GM03348 (cell line): ENCODE results near the gene AP1G1.

Experiments
- DNase-seq: peaks from one replicate; pipeline ENCODE4 v3.0.0; 2012; ENCODE audit warnings: low spot score

Gene AP1G1

DNA sequence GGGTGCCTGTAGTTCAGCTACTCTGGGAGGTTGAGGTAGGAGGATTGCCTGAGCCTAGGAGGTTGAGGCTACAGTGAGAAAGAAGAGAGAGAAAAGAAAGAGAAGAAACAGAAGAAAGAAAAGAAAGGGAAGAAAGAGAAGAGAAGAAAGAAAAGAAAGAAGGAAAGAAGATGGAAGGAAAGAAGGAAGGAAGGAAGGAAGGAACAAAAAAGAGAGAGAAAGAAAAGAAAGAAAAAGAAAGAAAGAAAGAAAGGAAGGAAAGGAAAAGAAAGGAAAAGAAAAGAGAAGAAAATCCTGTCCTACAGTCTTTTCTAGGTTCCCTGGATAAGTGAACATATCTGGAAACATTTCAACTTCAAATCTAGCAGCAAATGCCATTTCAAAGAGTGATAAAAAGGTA is 54.5 kb downstream of the AP1G1 start:
- DNase-seq = no peak

DNA sequence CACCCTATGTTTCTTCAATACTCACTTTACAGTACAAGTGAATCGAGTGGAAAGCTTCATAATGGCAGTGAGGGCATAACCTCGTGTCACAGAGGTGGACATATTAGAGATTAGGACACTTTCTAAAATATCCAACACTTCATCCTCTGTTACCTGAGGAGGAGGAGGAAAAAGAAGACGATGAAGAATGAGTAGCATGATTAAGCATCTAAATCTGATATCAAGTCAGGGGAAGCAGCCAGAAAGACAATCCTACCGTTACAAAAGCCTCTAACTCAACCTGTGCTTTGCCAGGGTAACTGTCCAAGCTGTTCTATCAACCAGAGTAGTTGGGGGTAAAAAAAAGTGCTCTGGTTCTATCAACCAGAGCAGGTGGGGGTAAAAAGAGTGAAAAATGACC is 60.4 kb downstream of the AP1G1 start:
- DNase-seq = no peak

DNA sequence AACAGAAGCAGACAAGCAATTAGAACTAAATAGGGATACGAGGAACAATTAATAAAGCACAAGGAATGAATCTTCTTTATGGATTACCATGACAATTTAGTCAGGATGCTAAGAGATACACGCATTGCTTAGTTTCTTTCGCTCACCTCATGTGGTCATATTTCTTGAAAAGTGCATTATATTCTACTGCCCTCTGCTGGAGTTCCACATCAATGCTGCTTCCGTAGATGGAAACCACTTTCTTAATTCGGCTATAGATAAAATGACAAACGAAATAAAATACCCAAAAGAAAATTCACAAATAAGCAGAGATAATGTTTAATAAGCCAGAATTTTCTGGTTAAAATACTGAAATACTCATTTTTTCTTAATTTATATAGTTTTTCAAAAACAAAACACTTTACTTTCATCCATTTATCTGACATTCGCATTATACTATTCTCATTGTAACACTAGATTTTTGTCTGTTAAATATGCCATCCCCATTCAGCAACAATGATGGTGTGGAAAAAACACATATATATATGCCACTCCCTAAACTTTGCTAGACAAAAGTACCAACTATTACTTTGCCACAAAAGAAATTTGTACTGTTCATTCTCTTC is 62.1 kb downstream of the AP1G1 start:
- peak; percentile 60 for DNase-seq

DNA sequence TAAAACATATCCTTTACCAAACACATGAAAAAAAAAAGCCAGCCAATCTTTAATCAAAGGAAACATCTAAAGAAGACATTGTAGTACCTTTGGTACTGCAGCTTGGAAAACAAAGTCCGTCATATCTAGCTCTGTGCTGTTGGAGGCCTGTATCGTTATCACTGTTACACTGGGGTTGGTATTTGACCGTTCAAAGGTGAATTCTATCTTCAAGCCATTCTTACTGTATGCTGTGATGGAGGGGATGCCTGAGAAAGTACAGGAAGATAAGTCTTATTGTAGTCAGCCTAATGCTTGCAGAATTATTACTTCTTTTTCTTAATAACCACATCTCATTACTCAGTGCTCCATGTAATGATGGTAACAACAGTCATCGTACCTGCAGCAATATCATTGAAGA is 69.8 kb downstream of the AP1G1 start:
- DNase-seq = no peak

DNA sequence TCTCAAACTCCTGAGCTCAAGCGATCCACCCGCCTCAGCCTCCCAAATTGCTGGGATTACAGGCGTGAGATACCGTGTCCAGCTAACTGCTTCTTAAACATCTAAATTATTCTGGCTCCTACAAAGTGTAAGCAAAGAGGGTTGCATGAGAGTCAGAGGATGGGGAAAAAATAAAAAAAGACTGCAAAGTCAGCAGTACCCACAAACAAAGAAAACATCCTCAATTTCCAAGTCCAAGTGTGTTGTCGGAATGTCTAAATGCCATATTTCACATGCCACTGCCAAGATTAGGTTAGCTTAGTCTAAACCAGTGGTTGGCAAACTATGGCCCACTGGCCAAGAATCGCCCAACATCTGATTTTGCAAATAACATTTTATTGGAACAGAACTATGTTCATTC is 71.1 kb downstream of the AP1G1 start:
- no peak for DNase-seq

DNA sequence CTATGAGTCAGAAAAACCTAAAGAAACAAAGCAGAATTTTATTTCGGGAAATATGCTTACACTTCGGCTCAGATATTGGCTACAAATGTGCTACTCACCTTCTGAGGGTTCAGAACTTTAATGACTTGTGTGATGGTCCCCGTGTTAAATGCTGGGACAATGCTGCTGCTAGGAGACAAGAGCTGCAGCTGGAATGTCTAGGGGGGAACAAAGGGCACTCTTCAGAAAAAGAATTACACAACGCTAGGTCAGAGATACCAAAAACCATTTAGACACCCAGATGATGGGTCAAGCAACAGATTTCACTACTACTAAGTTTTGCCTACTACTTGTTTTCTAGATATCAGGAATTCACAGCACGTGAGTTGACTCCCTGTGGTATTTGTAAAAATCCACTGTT is 74.1 kb downstream of the AP1G1 start:
- DNase-seq = no peak

DNA sequence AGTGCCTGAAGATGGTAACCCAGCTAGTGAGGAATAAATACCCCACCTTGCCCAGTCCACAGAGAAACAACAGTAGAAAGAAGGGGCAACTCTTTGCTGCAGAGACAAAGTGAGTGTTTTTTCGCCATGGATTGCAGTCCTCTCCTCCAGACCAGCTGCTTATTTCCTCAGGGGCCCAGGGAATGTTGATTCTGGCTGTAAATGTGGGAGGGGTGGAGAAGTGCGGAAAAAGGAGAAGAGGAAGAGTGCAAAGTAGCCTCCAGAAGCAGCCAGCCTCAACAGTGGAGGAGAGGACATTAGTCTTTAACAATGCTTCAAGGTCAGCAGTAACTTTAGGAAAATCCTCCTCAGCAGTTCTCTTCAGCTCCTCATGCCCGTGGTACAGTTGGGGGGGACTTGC is 76.0 kb downstream of the AP1G1 start:
- no peak for DNase-seq

DNA sequence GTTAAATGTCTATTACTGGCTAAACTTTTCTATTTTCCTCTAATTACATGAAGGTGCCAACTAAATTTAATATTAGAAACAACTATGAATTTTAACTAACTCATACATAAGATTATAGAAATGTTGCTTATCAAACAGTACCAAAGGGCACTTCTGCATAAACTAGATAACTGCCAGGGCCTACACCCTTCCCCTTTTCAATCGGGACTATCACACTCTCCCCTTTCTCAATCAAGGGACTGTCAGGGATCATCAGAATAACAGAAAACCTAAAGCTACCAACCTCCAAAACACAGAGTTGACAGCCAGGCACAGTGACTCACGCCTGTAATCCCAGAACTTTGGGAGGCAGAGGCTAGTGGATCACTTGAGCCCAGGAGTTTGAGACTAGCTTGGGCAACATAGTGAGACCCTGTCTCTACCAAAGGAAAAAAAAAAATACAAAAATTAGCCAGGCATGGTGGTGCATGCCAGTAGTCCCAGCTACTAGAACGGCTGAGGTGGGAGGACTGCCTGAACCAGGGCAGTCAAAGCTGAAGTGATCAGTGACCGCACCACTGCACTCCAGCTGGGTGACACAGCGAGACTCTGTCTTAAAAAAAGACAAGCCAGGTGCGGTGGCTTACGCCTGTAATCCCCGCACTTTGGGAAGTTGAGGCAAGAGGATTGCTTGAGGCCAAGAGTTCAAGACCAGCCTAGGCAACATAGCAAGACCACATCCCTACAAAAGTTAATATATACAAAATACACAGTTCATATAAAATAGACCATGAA is 80.9 kb downstream of the AP1G1 start:
- DNase-seq = no peak

DNA sequence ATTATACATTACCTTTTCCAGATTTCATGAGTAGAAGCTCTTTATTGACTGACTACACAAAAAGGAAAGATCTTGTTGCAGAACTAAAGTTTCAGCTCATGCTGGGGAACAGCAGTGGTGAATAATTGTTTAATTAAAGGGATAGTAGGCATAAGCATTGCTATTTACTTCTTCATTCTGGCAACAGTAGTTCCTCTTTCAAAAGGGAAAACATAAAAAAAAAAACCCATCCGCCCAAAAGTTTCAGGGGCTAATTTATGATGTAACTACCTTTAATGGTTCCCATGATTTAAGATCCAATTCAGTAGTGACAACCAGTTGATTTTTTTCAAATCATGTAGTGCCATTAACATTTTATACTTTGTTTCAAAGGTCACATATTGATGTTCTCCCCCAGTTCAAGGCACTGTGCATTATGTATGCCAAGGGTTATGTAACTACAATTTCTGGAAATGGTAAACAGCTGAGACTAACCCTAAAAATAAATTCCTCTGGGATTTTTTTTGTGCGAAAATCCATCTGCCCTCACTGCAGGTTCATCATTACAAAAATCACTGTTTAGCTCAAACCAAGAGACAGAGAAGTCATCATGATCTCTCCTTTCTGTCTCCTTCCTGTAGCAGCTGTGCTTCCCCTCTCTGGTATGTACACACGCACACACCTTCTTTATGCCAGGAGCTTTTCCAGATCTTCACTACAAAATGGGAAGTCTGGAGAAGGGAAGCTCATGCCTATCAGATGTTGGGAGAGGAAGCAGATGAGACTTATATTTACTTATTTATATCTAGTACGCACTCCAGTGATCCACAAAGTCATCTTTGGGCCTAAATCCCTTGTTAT is 81.9 kb downstream of the AP1G1 start:
- DNase-seq = no peak

DNA sequence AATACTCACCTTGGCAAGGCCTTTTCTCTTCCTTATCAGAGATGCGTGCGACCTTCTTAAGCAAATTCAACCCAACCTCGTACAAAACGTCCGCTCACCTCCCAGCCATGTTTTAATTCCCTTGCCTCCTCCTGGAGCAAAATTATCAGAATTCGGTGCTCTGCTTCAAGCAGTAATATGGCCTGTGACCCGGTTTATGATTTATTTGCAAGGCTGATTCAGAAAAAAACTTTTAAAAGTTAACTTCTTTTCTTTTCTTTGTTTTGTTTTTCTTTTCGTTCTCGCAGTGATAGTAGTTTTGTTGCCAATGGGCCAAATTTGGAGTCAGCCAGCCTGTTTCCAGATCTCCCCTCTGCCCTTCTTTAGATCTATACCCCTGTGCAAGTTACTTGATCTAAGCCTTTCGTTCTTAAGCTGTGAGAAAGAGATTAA is 84.3 kb downstream of the AP1G1 start, which contains the start of gene PHLPP2:
Gene PHLPP2, minus strand, starts transcription at position 382 of the 432 bp plus-strand sequence. CDS start 9,906 bp downstream, outside the sequence.
- DNase-seq = no peak

DNA sequence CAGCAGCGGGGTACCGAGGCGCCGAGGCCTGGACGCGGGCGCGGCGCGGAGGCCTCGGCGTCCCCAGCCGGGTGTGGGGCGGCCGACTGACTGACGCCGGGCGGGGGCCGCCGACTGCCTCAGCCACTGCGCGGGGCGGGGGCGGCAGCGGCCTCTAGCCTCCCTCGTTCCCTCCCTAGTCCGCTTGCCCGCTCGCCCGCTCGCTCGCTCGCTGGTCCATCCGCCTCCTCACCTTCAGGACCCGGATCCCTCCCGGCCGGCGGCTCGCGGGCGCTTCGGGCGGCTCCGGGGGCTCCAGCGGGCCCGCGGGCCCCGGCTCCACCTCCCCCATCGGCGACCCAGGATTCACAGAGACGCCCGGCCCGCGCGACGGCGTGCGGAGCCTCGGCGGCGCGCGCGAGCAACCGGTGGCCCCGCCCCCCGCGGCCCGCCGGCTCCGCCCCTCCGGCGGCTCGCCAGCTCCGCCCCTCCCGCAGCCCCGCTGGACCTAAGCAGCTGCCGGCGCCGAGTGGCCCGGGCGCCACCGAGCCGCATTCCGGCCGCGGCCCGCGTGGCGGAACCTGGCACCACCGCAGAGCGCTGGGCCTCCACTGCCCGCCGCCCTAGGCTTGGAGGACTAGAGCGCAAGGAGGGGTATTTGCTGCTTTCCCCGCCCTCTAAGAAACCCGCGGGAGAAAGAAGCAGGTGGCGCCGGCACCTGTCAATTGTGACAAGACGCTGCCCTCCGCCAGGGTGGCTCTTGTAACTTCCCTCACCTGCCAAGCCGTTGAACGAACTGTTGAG is 84.9 kb downstream of the AP1G1 start:
- DNase-seq = peak; percentile 96

DNA sequence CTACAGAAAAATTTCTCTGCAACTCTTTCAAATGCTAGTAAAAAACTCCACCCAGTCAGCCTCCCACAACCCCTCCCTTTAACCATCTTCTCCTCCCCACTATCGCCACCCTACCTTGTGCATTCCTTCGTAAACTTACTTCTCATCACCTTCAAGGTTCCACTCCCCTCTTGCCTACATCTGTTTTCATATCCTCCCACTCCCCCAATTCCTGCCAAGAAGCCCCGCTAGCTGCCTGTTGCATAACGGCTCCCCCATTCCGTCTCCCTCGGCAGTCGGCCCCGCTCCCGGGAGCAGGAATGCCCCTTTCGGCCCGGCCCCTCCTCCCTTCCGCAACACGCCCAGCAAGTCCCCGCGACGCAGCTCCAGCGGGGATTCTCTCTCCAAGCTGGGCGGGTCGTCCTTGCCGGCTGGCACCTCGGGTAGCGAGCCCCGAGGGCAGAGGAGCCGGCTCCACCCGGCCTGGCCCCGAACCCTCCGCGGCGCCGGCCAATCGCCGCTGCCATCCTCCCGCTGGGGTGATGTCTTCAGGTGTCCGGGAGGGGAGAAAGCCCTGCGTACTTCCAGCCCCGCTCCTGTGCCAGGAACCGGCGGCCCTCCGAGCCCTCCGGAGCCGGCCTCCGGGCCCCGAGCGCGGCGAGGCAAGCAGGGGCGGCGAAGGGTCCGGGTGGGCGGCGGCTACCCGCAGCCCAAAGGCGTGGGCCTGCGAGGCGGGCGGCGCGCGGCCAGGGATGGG is 85.7 kb downstream of the AP1G1 start:
- DNase-seq = peak; percentile 91

DNA sequence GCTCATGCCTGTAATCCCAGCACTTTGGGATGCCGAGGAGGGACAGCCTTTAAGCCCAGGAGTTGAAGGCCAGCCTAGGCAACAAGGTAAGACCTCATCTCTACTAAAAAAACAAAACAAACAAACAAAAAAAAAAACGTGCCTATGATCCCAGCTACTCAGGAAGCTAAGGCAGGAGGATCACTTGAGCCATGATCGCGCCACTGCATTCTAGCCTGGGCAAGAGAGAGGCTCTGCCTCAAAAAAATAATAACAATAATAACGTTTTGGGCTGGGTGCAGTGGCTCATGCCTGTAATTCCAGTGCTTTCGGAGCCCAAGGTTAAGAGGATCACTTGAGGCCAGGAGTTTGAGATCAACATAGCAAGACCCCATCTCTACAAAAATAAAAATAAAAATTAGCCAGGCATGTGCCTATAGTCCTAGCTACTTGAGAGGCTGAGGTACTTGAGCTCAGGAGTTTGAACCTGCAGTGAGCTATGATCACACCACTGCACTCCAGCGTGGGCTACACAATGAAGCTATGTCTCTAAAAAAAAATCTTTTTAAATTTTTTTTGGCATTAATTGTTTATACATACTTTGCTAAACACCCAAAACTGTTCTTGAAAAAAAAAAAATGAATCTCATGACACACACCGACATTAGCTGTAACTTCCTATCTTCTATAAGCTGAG is 87.4 kb downstream of the AP1G1 start:
- DNase-seq = no peak

DNA sequence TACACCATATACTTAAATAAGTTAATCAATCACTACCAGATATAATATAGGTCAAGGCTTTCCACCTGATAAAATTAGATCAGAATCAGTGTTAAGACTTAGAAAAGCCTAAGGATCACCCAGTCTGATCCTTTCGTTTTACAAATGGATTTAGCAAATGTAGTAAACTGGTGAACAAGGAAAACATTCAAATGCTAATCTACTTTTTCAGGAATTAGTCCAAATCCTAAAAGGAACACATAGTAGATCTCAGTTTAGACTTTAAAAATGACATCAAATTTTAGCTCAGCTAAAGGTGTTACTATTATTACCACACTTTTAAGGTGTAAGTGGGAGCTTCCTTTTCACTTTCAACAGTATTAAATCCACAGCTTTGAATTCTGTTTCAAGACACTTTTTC is 96.1 kb downstream of the AP1G1 start:
- no peak for DNase-seq

DNA sequence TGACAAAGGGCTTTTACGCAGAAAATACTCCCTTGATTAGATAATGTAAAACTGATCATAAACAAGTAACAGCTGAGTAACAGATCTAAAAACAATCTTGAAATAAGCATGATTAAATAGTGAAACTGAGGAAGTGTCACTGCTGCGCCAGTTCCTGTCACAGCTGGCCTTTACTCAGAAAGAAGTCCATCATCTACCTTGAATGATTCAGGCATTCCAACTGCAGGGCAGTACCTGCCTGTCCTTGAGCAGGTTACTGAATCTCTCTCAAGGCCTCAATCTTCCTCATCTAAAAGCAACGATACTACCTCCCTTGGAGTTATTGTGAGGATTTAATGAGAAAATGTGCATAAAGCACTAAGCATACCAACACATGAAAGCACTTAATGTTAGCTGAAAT is 96.8 kb downstream of the AP1G1 start:
- no peak for DNase-seq

DNA sequence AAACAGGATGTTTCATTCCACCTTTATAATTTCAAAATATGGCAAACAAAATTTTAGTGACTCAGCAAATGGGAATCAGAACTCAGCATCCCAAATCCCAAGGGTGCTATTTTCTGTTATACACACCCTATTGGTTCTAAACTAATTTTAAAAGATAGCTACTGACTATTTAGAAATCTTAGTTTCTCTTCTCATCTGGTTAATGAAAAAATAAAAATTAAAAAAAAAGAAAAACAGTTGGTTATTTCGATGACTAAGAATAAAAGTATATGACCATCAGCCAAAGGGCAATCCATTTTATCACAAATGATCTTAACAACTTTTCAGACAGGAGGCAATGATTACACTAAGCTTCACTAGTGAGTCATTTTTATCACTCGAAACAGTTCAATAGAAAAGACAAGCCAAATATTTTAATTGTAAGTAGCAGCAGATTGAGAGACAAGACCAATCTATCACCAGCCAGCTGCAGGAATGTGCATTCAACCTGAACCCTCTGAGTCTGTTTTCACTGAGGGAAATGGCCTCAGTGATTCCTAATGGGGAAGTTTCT is 99.3 kb downstream of the AP1G1 start:
- peak; percentile 75 for DNase-seq

DNA sequence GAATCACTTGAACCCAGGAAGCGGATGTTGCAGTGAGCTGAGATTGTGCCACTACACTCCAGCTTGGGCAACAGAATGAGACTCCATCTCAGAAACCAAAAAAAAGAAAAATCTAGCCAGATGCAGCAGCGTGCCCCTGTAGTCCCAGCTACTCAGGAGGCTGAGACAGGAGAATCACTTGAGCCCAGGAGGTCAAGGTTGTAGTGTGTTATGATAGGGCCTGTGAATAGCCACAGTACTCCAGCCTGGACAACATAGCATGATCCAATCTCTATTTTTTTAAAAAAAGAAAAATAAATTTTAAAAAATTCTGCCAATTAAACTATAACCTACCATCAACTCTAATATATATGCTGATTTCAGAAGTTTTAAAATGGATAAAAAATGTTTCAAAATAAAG is 99.9 kb downstream of the AP1G1 start:
- no peak for DNase-seq

DNA sequence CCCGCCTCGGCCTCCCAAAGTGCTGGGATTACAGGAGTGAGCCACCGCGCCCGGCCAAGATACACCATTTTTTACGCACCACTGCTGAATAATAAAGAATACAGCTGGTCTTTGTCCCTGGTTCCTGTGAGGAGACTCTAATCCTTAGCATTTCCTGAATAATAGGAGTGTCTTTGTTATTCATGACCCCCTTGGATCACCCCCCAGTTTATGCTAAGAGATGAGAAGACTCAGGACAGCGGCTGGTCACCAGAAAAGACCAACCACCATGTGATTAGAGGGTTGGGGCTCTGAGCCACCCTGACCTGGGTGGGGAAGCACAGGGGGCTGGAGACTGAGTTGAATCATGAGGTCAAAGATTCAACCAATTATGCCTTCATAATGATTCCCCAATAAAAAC is 101.4 kb downstream of the AP1G1 start:
- DNase-seq = no peak

DNA sequence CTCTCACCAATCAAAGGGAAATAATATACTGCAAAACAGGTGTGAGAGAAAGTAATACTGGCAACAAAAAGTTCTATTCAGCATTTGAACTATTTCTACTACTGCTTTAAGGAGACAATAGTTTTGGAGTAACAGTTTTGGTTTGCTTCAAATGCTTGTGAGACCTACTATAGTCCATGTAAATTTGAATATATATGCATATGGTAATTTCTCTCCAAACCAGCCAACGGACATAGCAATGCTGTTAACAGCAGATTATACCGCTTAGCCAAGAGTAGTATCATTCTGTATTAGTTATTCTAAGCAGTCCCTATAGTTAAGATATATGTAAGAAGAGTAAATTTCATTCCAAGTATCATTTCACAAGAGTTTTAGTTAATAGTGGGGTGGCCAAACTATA is 102.6 kb downstream of the AP1G1 start:
- no peak for DNase-seq

DNA sequence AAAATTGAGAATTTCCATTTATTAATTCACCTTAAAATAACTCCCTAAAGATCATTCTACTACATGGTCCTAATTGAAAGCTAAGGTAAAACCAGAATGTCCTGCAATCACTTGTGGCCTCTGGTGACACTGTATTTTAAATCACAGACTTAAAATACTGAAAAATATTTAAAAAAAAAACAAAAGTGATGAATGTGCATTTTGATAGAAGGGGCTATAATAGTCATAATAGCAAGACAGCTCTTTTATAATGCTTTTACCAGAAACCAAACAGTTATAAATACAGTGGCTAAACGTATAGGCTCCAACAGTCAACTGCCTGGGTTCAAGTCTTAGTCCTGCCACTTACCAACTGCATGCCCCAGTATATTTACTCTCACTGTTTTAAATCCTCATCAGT is 105.3 kb downstream of the AP1G1 start:
- DNase-seq = no peak

DNA sequence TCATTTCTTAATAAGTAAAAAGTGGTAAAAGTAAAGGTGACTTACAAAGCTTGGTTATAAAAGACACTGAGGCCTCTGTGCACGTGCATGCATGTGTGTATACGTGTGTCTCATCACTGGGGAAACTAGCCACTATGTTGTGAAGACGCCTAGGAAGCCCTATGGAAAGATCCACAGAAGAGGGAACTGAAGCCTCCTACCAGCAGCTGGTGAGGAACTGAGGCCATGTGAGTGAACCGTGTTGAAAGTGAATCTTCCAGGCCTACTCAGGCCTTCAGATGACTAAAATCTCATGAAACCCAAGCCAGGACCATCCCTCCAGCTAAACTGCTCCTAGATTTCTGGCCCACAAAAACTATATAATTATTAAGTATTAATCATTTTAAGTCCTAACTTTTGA is 107.8 kb downstream of the AP1G1 start:
- DNase-seq = no peak
